HepG2 (cell line): ENCODE results near the gene VCX3B.

Experiments used
- BHLHE40 ChIP-seq: IDR thresholded peaks from 2 replicates; pipeline ENCODE4 v1.6.1; 2011; ENCODE audit warnings: low read length, improper control_type of control experiment
- EZH2 ChIP-seq: conservative IDR thresholded peaks from 2 replicates; pipeline ENCODE4 v1.6.1; 2012; ENCODE audit warnings: mild to moderate bottlenecking, low read depth, low read length, moderate library complexity
- GFI1 ChIP-seq: sonication (generic); formaldehyde crosslinking; IDR thresholded peaks from 2 replicates; pipeline ENCODE4 v1.5.0; 2020; ENCODE audit warnings: missing genetic modification reagents, mild to moderate bottlenecking, borderline replicate concordance
- KAT2B ChIP-seq: fragments of 150-350 bp; IDR thresholded peaks from 2 replicates; pipeline ENCODE4 v1.6.1; 2014; ENCODE audit warnings: low read depth, low read length, borderline replicate concordance
- MED8 ChIP-seq: sonication (generic); formaldehyde crosslinking; IDR thresholded peaks from 2 replicates; pipeline ENCODE4 v1.8.1; 2023; ENCODE audit warnings: mild to moderate bottlenecking, missing genetic modification reagents; ENCODE audit not compliant: insufficient replicate concordance
- MYC ChIP-seq: sonication (generic); formaldehyde crosslinking; IDR thresholded peaks from 2 replicates; pipeline ENCODE4 v1.9.0; 2021; ENCODE audit warnings: missing genetic modification reagents, borderline replicate concordance
- NFATC3 ChIP-seq: sonication (generic); formaldehyde crosslinking; IDR thresholded peaks from 2 replicates; pipeline ENCODE4 v1.5.1; 2020; ENCODE audit warnings: mild to moderate bottlenecking, missing genetic modification reagents
- NFYB ChIP-seq: sonication (generic); formaldehyde crosslinking; IDR thresholded peaks from 2 replicates; pipeline ENCODE4 v1.4.0; 2020; ENCODE audit warnings: missing genetic modification reagents
- ZBTB7A ChIP-seq: sonication (generic); formaldehyde crosslinking; IDR thresholded peaks from 2 replicates; pipeline ENCODE4 v1.8.0; 2022; ENCODE audit warnings: mild to moderate bottlenecking, missing genetic modification reagents
- ZFP37 ChIP-seq: sonication (generic); formaldehyde crosslinking; IDR thresholded peaks from 2 replicates; pipeline ENCODE4 v1.4.0; 2020; ENCODE audit warnings: missing genetic modification reagents, borderline replicate concordance
- ZNF260 ChIP-seq: sonication (generic); formaldehyde crosslinking; IDR thresholded peaks from 2 replicates; pipeline ENCODE4 v1.4.0; 2020; ENCODE audit warnings: missing genetic modification reagents, low read depth, mild to moderate bottlenecking, borderline replicate concordance
- ZNF589 ChIP-seq: sonication (generic); formaldehyde crosslinking; conservative IDR thresholded peaks from 2 replicates; pipeline ENCODE4 v1.8.0; 2022; ENCODE audit warnings: mild to moderate bottlenecking, moderate library complexity, missing genetic modification reagents
- ZNF747 ChIP-seq: sonication (generic); formaldehyde crosslinking; IDR thresholded peaks from 2 replicates; pipeline ENCODE4 v1.8.1; 2023; ENCODE audit warnings: missing genetic modification reagents, mild to moderate bottlenecking, borderline replicate concordance
- TF ChIP-seq, protein P1 (sequence below): sonication (generic); formaldehyde crosslinking; IDR thresholded peaks from 2 replicates; pipeline ENCODE4 v1.5.0; 2020; ENCODE audit warnings: missing genetic modification reagents

DNA sequence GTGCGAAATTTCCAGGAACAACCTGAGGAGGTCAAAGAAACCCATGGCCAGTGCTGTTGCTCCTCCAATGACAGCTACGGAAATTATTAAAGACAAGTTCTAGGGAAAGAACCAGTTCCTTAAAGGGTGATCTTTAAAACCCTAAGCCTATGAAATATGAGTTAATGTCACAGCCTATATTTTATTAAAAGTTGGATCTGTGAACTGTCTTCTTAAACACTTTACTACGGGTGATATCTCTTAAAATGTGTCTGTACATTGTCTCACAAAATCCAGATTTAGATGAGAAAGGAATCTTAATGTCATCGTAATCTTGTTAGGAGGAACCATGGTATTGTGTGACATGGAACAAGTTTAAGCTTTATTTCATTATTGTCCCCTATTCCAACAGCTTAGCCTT lies 46.3 kb upstream of the VCX3B start:
- TF ChIP-seq GFI1 (CRISPR knock-in tag) (no peak), ZNF747 (CRISPR knock-in tag) (no peak), EZH2 (no peak), MYC (CRISPR knock-in tag) (no peak), MED8 (CRISPR knock-in tag) (no peak), ZBTB7A (no peak), NFATC3 (CRISPR knock-in tag) (no peak), ZNF260 (no peak), BHLHE40 (no peak), KAT2B (no peak), ZNF589 (no peak), ZFP37 (no peak), NFYB (no peak)
- TF ChIP-seq, protein P1, sequence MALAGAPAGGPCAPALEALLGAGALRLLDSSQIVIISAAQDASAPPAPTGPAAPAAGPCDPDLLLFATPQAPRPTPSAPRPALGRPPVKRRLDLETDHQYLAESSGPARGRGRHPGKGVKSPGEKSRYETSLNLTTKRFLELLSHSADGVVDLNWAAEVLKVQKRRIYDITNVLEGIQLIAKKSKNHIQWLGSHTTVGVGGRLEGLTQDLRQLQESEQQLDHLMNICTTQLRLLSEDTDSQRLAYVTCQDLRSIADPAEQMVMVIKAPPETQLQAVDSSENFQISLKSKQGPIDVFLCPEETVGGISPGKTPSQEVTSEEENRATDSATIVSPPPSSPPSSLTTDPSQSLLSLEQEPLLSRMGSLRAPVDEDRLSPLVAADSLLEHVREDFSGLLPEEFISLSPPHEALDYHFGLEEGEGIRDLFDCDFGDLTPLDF (CRISPR knock-in tag) = no peak
